T-helper 9 cell (primary cell): ENCODE results near the gene EBF3.

Experiments used
- DNase-seq: peaks from one replicate; pipeline ENCODE4 v3.0.0-alpha.2; 2020

EBF3 gene

DNA sequence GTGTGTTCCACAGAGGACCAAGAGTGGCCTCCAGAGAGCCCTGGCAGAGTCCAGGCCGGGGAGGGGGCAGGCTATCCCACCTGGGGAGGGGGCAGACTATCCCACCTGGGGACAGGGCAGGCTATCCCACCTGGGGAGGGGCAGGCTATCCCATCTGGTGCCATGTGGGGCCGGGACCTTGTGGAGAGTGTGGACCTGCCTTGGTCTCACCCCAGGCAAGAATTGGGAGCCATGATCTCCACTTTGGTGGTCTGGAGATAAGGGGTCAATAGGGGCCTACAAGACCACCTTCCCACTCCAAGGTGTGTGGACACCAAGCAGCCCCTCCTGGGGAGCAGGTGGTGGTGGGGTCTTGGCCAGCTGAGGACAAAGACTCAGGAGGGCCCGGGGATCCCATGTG lies 138.2 kb downstream of the EBF3 start:
- DNase-seq: no peak

DNA sequence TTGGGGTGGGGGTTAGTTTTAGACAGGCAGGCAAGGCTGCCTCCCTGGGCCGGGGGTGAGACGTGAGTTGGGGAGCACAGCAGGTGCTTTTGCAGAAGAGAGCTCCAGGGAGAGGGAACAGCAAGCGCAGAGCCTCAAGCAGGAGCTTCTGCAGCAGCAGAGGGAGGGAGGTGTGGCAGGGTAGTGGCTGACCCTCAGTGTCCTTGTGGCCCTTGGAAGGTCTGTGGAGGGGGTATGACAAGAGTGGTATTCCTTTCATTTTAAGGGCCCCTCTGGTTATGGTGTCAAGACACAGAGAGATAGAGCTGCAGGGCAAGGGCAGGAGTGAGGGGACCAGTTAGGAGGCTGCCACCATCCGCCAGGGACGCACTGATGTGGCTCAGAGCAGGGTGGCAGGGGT lies 138.9 kb downstream of the EBF3 start:
- no peak for DNase-seq

DNA sequence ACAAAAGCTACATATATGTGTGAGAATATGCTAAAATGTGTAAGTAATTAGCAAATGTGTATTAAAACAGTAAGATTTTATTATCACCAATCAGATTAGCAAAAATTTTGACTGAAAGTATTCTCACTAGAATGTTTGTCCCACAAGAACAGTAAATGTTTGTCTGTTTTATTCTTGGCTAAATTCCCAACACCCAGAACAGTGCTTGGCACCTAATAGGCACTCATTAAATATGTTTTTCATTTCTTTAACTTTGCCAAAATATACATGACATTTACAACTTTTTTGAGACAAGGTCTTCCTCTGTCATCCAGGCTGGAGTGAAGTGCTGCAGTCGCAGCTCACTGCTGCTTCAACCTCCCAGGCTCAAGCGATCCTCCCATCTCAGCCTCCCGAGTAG lies 143.6 kb downstream of the EBF3 start:
- no peak for DNase-seq

DNA sequence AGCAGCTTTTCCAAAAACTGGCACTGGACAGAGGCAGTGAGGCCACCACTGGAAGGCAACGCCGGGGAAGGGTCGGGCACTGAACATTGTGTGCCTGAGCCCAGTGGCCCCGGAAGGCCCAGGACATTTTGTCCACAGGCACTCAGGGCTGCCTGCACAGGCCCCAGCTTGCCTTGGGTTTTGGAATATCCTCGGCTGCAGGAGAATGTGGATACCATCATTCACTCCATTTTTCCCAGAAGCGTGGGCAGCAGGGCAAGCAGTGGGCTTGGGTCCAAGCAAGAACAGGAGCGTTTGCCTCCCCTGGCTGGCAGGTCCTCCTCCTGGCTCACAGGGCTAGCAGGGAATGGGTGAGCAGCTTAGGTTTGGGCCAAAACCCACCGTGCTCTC lies 147.4 kb downstream of the EBF3 start:
- no peak for DNase-seq

DNA sequence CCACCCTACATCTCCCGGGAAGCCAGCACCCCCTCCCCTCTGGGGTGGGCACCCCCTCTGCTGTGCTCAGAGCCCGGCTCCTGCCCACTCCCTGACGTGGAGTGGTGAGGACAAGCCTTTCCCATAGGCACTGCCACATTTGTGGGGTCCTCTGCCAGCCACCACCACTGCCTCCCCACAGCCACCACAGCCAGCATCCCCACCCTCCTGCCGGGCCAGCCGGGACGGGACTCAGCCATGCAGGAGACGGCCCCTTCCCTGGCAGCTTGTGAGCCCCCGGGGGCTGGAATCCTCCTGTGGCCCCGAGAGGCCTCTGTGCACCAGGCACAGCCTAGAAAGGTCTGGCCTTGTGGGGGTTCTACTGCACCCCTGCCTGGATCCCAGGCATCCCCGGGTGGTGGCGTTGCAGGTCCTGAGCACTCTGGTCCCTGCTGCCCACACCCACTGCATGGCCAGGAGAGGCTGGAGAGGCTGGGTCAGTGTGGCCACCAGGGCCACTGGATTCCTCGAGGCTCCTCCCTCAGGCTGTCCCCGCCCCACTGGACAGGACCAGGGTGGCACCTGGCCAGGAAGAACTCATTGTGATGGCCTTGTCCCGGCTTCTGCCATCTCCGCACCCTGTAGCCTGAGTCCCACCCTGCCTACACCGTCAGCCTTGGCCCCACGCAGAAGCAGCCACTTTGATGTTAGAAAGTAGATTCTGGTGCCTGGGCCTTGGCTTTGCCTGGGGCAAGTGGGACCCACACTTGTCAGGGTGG lies 148.0 kb downstream of the EBF3 start:
- DNase-seq: no peak

DNA sequence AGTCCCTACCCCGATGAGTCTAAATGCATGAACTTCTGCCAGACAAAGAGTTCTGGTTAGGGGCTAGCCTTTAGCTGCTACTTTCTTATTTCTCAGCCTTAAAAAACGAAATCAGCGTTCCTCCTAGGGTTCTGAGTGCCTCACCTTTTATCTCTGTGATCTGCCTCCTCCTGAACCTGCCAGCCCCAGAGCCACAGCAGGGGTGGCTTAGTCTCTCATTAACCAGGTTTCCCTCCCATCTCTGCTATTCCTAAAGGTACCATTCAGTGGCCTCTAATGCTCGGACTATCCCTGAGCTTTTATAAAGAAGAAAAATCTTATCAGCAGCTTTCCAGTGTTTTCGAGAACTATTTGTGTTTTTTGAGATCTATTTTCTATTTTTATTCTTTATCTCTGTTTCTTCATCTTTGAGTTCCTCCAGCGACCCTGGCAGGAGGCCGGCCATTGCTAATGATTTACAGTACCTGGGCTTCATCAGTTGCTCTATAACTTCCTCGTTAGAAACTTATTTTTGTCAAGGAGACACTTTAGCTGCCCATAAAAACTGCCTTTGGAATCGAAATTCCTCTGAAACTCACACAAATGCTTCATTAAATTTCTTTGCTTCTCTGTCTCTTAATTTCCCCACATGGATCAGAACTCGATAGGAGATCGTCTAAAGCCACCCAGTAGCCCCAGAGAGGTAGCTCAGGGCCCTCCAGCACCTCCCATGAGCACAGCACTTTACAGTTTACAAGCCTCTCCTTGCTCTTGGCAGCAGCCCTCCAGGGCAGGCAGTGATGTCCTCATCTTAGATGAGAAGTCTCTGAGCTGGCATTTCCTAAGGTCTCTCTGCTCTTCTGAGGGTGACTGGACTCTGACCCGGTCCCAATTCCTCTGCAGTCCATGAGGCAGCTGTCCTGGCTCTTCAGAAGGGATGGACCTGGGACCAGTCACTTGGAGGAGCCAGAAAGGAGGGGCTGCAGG lies 149.1 kb downstream of the EBF3 start:
- no peak for DNase-seq

DNA sequence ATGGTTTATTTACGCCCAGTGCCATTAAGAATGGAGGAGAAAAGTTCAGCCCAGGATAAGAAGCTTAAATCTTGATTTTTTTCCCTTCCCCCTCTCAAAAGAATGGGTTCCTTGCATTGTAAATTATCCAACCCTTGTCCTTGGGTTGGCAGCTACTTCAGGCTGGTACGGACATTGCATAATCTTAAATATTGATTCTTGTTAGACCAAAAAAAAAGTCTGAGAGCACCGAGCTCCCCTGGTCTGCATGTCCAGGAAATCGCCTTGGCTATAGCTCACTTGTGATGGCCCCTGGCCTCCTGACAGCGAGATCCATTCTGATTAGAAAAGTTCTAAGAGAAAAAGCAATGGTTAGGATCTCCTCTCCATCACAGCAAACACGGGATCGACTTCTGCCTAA lies 151.7 kb downstream of the EBF3 start:
- DNase-seq: no peak

DNA sequence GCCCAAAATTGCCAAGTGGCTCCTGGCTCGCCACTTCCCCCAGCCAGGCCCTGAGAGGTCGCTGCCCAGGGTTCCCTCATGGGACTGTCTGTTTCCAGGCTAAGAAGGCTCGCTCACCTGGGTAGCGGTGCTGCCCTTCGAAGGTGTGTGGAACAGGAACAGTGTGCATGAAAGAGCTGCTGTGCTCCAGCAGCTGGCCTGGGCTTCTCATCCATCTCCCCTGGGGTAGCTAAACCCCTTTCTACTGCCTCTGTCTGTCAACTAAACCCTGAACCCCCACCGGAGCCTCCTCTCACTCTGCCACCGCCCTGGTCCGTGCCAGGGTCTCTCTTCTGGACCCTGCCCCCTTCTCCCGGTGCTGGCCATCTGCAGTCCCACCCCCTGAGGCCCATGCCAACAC lies 152.9 kb downstream of the EBF3 start:
- DNase-seq: no peak

DNA sequence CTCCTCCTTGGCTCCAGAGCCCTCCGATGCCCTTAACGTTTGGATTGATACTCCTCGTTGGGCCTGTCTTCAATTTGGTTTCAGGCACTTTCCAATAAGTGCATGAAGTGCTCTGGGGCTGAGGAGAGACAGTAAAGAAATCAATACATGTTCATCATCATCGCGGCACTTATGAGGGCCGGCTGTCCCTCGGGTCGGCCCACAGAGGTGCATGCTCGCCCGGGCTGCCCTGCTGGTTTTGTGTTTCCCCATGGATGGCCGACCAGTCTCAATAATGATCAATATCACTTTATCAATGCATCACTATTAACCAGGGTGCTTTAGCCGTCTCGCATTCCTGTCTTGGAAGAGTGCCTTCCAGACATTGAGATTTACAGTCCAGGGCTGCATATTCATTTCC lies 154.2 kb downstream of the EBF3 start:
- DNase-seq: no peak

DNA sequence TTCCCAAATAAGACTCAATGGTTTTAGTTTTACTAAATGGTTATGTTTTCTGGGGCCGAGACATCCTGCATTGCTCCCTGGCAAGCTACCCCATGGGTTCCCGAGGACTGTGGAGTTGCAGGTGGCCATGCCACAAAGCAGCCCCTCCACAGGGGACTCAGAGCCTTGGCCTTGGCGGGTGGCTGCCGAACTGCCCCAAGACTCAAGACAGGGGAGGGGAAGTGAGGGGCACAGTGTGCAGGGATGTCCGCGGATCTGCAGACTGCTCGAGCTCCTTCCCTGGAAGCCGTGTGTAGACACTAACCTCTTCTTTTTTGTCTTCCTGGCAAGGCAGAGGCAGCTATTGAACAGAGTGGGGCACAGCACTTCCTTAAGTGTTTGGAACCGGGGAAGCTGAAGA lies 154.6 kb downstream of the EBF3 start:
- no peak for DNase-seq

DNA sequence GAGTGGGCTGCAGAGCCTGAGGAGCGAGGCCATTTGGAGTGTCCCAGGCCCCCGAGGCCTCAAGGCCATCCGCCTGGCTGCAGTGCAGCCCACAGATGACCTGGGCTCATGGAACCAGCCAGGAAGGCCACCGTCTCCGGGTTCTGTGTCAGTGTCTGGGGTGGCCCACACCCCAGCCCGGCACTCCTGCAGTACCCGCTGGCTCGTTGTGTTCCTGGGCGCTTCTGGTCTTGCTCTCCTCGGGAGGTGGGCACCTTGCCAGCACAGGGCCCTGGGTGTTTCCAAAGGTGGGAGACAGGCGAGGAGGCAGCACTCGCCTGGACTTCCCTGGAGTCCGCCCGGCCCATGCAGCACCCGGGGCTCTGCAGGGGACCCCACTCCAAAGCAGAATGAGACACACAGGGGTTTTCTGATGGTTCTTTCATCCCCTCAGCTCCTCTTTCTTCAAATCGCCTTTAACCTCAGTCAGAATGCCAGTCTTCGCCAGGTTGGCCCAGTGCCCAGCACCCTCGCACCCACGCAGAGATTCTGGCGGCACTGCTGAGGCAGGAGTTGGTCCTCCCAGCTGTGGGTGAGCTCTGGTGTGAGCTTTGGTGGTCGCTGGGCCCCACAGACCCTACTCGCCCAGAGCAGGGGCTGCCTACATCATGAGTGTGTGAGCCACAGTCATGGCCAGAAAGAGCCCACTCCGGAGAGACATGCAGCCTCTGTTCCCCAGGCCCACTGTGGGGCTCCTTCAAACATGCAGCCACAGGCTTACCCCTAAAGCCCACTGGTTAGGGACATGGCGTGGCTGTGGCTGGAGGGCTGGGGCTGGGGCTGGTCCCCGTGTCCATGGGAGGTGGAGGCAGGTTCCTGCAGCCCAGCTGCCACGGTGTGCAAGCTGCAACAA lies 155.7 kb downstream of the EBF3 start:
- DNase-seq: no peak

DNA sequence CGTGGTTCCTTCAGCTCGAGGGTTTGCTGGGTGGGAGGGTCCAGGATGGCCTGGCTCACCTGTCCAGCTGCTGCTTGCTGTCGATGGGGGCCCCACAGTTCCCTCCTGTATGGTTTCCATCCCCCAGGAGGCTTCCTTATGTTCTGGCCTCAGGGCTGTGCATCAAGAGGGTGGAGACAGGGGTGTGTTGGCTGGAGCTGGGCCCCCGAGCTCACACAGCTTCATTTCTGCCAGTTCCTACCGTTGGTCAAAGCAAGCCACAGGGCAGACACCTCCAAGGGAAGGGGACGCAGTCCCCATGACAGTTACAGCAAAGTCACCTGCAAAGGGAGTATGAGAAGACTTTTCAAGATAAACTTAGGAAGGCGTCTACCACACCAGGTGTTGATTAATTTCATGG lies 156.9 kb downstream of the EBF3 start:
- DNase-seq: no peak

DNA sequence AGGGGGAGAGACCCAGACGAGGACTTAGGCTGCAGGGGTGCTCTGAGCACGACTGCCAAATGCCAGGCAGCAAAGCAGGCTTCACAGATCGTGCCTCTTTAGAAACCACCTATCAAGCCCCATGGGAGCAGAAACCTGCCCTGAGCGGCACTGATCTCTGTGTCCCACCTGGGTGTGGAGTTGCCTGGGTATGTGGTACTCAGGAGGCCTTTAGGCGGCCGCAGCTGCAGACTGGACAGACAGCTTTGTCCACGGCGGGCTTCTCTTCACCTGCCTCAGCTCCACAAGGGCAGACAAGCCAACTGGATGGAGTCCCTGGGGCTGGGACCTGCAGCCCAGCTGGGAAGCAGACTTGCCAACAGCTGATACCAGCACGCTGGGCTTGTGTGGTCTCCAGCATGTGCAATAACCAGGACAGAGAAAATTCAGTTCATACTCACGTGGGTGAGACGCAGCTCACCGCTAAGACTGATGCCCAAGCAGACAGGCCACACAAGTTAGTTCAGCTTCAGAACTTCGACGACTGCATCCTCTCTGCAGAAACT lies 163.2 kb downstream of the EBF3 start:
- no peak for DNase-seq

DNA sequence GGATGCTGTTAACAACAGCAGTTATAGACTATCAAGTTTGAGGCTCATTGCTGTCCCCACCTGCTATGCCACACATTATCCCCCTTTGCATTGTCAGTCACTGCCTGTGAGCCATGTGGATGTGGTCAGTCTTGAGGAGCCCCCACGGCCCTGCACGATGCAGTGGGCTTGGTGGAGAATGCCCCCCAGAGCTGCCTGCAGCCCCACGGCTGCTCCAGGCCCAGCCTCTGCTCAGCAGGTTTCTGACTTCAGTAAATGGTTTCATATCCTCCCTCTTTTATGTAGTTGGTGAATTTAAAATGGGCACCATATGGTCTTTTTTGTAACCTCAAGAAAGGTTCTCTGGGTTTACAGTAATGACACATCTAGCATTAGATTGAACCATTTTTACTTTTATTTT lies 164.1 kb downstream of the EBF3 start:
- DNase-seq: no peak

DNA sequence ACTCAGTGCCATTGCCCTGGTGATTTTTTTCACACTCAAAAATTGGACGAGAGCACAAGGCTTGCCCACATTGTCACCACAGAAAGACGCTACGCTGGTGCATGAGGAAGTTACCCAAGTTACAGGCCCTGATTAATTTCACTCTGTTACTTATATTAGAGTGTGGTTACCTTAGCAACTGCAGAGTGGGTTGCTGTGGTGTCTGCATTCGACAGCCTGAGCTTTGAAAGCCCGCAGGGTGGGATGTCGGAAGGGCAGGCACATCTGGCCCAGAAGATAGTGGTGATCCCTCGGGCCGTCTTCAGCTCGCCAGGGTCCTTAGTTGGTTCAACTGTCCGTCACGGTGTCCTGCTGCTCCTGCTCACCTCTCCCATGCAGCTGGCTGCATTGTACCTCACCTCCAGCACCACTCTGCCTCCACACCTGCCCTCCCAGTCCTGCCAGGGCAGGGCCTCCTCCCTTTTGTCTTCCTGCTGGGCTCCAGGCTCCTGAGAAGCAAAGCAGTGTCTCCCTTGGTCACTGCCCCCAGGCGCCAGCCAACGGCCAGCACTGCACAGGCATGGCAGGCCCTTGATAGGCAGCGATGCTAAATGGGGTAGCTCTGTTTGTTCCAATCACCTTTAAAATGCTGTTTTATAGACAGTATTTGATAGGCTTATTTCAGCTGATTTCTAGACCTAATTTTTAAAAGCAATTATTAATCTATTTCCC lies 167.2 kb downstream of the EBF3 start:
- no peak for DNase-seq

DNA sequence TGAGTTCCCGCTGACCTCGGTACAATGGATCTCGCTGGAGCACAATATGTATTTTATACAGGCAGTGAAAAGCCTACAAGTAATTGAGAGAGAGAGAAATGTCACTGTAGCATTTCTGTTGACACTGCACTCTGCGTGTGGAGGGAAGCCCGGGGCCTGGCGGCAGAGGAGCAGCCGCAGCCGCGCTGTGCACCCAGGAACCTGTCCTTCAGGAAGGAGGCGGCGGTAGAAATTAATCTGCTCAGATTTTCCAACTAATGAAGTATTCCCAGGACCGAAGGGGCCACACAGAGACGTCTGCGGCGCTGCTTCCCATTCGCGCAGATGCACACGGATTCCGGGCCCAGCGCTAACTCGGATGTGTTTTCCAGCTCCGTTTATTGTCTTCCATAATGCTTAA lies 170.1 kb downstream of the EBF3 start:
- no peak for DNase-seq

DNA sequence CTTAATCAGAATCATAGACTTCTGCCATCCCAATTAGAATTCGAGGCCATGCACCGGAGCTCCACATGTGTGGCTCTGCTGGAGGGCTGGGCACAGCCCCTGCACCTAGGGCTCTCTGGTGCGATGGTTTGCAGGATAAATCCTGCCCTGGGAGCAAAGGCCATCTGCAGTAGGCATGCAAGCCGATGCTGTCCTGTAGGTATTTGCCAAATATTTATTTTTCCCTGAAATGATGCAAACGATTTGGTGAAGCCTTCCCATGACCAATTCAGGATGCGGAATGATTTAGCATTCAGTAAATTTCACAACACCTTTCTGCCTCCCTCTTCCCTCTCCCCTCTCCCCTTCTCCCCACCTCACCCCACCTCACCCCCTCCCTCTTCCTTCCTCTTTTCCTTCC lies 170.6 kb downstream of the EBF3 start:
- no peak for DNase-seq

DNA sequence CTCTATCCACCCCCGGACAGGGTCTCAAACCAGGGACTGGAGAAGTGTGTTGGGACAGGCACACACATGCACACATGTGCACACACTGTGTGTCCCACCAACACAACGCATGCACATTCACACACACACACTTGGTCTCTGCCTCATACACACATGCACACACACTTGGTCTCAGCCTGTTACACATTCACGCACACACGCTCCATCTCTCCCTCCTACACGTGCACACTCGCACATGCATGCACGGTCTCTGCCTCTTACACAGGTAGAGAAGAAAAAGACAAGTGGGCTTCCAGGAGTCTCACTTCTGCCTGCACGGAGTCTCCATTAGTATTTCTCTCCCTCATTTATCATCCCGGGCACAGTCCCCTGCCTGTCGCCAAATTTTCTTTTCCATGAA lies 171.2 kb downstream of the EBF3 start:
- DNase-seq: no peak

DNA sequence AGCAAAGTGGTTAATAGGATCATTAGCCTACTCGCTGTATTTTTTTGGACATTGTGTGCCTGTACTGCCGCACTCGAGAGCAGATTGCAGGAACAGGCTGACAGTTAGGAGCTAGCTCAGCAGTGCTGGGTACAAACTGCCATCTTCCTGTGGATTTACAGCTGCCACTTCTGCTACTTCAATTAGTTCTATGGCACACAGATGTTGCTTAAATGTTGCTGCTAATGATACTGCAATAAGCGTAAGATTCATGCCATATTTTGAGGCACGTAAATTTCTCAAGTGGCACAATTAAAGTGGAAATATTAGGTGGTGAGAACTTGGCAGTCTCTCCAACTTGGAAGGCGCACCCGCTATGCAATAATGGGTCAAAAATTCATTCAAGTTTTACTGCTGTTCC lies 171.9 kb downstream of the EBF3 start:
- DNase-seq: no peak

DNA sequence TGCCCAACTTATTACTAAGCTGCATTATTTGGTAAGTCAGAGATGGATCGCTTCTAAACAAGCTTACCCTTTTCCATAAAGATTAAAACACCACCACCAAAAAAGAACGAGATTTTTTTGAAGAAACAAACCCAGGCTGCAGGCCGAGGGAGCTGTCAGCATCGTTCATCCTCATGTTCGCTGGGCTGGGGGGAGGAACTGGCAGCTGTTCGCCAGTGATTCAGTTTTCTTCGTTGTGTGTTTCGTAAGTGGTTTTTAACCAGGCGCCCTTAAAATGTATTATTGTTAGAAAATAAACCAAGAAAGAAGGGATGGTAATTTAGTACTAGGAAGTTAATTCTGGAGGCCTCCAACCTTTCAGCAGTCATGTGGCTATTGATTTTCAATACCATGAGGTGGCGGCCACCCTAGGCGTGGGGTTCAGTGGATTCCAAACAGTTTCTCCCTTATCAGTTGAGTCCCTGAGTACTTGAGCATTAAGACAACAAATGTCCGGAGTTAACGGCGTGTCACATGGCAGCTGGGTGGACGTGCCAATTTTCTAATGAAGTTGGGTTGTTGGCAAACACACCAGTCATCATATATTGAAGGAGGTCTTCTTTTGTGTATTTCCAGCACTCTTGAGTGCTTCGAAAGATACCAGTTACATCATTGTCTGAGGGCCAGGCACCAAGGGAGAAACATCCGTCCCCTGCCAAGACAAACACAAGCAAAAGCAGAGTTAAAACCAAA lies 173.2 kb downstream of the EBF3 start:
- DNase-seq: no peak

DNA sequence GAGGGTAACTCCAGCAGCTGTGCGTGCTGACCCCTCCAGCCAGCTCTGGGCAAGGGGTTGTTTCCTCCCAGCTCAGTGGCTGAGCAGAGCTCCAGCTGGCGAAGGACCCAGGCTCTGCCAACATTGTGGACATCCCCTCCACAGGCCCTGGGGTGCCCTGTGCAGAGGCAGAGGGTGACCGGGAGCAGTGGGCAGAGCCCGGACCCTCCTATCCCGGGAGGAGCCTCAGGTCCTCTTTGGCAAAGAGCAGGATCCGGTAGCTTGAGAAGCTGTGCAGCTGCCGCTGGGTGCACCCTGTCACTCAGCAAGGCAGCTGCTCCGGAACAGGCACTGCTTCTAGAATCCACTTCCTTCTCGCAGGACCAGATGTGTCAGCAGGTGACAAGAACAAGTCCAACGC lies 175.9 kb downstream of the EBF3 start:
- no peak for DNase-seq

DNA sequence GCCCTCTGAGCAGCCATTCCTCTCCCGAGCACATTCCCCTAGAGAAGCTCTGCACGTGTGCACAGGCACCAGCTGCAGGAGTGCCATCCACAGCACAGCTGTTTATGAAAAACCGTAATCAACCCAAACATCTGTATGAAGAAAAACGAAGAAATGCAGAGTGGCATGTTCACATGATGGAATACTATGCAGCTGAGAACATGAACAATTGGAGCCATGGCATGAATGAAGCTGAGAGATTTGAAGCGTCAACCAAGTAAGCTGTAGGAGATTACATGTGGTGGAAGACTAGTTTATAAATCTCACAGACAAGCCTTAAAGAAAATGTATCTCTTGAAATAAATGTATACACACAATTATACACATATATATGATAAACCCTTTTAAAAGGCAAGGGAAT lies 176.5 kb downstream of the EBF3 start:
- no peak for DNase-seq
